ENCODE measurements around the gene NKAIN2. TPM values are rescaled to one million over a fixed set of nuclear protein-coding genes. Genes with fewer than 3 reads are reported as not detected.
A peak's percentile ranks its signal among the peaks of the same experiment; 100 is the strongest.

Gene NKAIN2
- total RNA-seq, 3 donors from 2014 or later (not counting 1 experiment from before 2014, with no cell fraction given): 0.45 TPM; not detected in 2

- WGBS (ENCODE audit: insufficient coverage): 63% methylated on average over 4 of the region's 4 CpGs
- Mint-ChIP-seq H3K27ac (no peak overlapping the region), H3K9me3 (no peaks in the 10 kb centered on the region), H3K4me3 (no peak overlapping the region), H3K27me3 (ENCODE audit: low read depth in 2 of 2) (no peaks in the 10 kb centered on the region), H3K4me1 (no peaks in the 10 kb centered on the region), H3K36me3 (no peaks in the 10 kb centered on the region)
- Histone ChIP-seq H3K4me3 (ENCODE audit: low read length) (no peak overlapping the region), H3K36me3 (ENCODE audit: control insufficient read depth, insufficient read depth, low read length) (no peaks in the 10 kb centered on the region), H3K27me3 (ENCODE audit: control insufficient read depth, insufficient read depth, low read length) (no peaks in the 10 kb centered on the region), H3K9me3 (ENCODE audit: control insufficient read depth, insufficient read depth, low read length) (no peaks in the 10 kb centered on the region), H3K4me1 (ENCODE audit: control insufficient read depth, insufficient read depth, low read length) (no peaks in the 10 kb centered on the region), H3K27ac (ENCODE audit: low read length) (no peak overlapping the region)
- no peak for TF ChIP-seq CTCF (IDR thresholded peaks at IDR 0.05)
- ATAC-seq (peak in 1 of 3 donors; percentile 39), DNase-seq (no peak)
- intact Hi-C loops (cut with micrococcal nuclease): no loop called here
Measured at GRCh38 chr6:124819346-124819745, 1015.7 kb downstream of the NKAIN2 start.

- no peaks in the 10 kb centered on the region for H3K4me1 Mint-ChIP-seq
- H3K27me3 Mint-ChIP-seq (ENCODE audit: low read depth in 2 of 2): no peaks in the 10 kb centered on the region
- Histone ChIP-seq H3K4me3 (ENCODE audit: low read length) (no peak overlapping the region), H3K9me3 (ENCODE audit: control insufficient read depth, insufficient read depth, low read length) (no peaks in the 10 kb centered on the region), H3K36me3 (ENCODE audit: control insufficient read depth, insufficient read depth, low read length) (no peaks in the 10 kb centered on the region), H3K27ac (ENCODE audit: low read length) (no peak overlapping the region), H3K4me1 (ENCODE audit: control insufficient read depth, insufficient read depth, low read length) (no peaks in the 10 kb centered on the region), H3K27me3 (ENCODE audit: control insufficient read depth, insufficient read depth, low read length) (no peaks in the 10 kb centered on the region)
- no peaks in the 10 kb centered on the region for H3K36me3 Mint-ChIP-seq
- intact Hi-C loops (cut with micrococcal nuclease): no loop called here
- no peak for ATAC-seq
- TF ChIP-seq CTCF (IDR thresholded peaks at IDR 0.05): no peak
- DNase-seq: no peak
- H3K9me3 Mint-ChIP-seq: no peaks in the 10 kb centered on the region
- no peak overlapping the region for H3K27ac Mint-ChIP-seq
- no peak overlapping the region for H3K4me3 Mint-ChIP-seq
Measured at GRCh38 chr6:124822204-124822613, 1018.5 kb downstream of the NKAIN2 start.

GRCh38 chr6:124822721-124823120, 1019.1 kb downstream of the NKAIN2 start:
- intact Hi-C loops (cut with micrococcal nuclease): no loop called here
- no peaks in the 10 kb centered on the region for H3K9me3 Mint-ChIP-seq
- Histone ChIP-seq H3K36me3 (ENCODE audit: control insufficient read depth, insufficient read depth, low read length) (no peaks in the 10 kb centered on the region), H3K9me3 (ENCODE audit: control insufficient read depth, insufficient read depth, low read length) (no peaks in the 10 kb centered on the region), H3K27me3 (ENCODE audit: control insufficient read depth, insufficient read depth, low read length) (no peaks in the 10 kb centered on the region), H3K4me3 (ENCODE audit: low read length) (no peak overlapping the region), H3K4me1 (ENCODE audit: control insufficient read depth, insufficient read depth, low read length) (no peaks in the 10 kb centered on the region), H3K27ac (ENCODE audit: low read length) (no peak overlapping the region)
- ATAC-seq (no peak), DNase-seq (no peak)
- no peak for TF ChIP-seq CTCF (IDR thresholded peaks at IDR 0.05)
- H3K4me3 Mint-ChIP-seq: no peak overlapping the region
- H3K4me1 Mint-ChIP-seq: no peaks in the 10 kb centered on the region
- H3K27ac Mint-ChIP-seq: no peak overlapping the region
- 93% methylated on average over 3 of the region's 3 CpGs for WGBS (ENCODE audit: insufficient coverage)
- no peaks in the 10 kb centered on the region for H3K27me3 Mint-ChIP-seq (ENCODE audit: low read depth in 2 of 2)
- H3K36me3 Mint-ChIP-seq: no peaks in the 10 kb centered on the region

GRCh38 chr6:124823240-124824111, 1019.8 kb downstream of the NKAIN2 start:
- Histone ChIP-seq H3K4me1 (ENCODE audit: control insufficient read depth, insufficient read depth, low read length) (no peaks in the 10 kb centered on the region), H3K27me3 (ENCODE audit: control insufficient read depth, insufficient read depth, low read length) (no peaks in the 10 kb centered on the region), H3K4me3 (ENCODE audit: low read length) (no peak overlapping the region), H3K27ac (ENCODE audit: low read length) (no peak overlapping the region), H3K9me3 (ENCODE audit: control insufficient read depth, insufficient read depth, low read length) (no peaks in the 10 kb centered on the region), H3K36me3 (ENCODE audit: control insufficient read depth, insufficient read depth, low read length) (no peaks in the 10 kb centered on the region)
- no peak overlapping the region for H3K4me3 Mint-ChIP-seq
- intact Hi-C loops (cut with micrococcal nuclease): no loop called here
- no peaks in the 10 kb centered on the region for H3K36me3 Mint-ChIP-seq
- H3K4me1 Mint-ChIP-seq: no peaks in the 10 kb centered on the region
- WGBS (ENCODE audit: insufficient coverage): 93% methylated on average over 14 of the region's 14 CpGs
- ATAC-seq (no peak), DNase-seq (no peak)
- TF ChIP-seq CTCF (IDR thresholded peaks at IDR 0.05): no peak
- no peak overlapping the region for H3K27ac Mint-ChIP-seq
- H3K27me3 Mint-ChIP-seq (ENCODE audit: low read depth in 2 of 2): no peaks in the 10 kb centered on the region
- H3K9me3 Mint-ChIP-seq: no peaks in the 10 kb centered on the region
